A673 (cell line): ENCODE data around the gene NDUFB10. TPM values are rescaled to one million over a fixed set of nuclear protein-coding genes. Genes with fewer than 3 reads are reported as not detected.

Experiments used
- BruUV-seq: library from RNA; stranded (reverse); fragments of 400-500 nt; replicated peaks from 2 replicates; lab custom pipeline; 2021; lab: Mats Ljungman, UMichigan
- CTCF ChIA-PET: fragments of 300-600 bp; sonication (Branson Sonifier 250); formaldehyde crosslinking; loops from one replicate; lab custom pipeline; 2022; ENCODE audit warnings: antibody characterized with exemption; lab: Charles Lee
- POLR2A ChIA-PET: fragments of 300-600 bp; sonication (Branson Sonifier 250); formaldehyde crosslinking; loops from one replicate; lab custom pipeline; 2022; ENCODE audit warnings: antibody characterized with exemption; ENCODE audit not compliant: low non-redundant PET; lab: Charles Lee
- DNase-seq: peaks from one replicate; pipeline ENCODE4 v3.0.0-alpha.2; 2015; ENCODE audit warnings: low spot score
- H3K27ac ChIP-seq: fragments of 200-600 bp; sonication (generic); 2 replicates; pipeline ENCODE4 v1.5.1; 2016; ENCODE audit warnings: mixed run types, low read depth, mild to moderate bottlenecking, mixed read lengths, antibody characterized with exemption, low read length; ENCODE audit not compliant: poor library complexity, severe bottlenecking
- H3K27me3 ChIP-seq: fragments of 200-600 bp; sonication (generic); replicated peaks from 2 replicates; pipeline ENCODE4 v1.6.1; 2017; ENCODE audit warnings: mixed run types, low read depth, mild to moderate bottlenecking, mixed read lengths, antibody characterized with exemption, low read length; ENCODE audit not compliant: insufficient read depth, poor library complexity
- H3K36me3 ChIP-seq: fragments of 200-600 bp; sonication (generic); 2 replicates; pipeline ENCODE4 v1.6.1; 2016; ENCODE audit warnings: mixed run types, mild to moderate bottlenecking, mixed read lengths, antibody characterized with exemption, low read length; ENCODE audit not compliant: insufficient read depth, poor library complexity, severe bottlenecking
- H3K4me1 ChIP-seq: fragments of 200-600 bp; sonication (generic); 2 replicates; pipeline ENCODE4 v1.6.1; 2017; ENCODE audit warnings: mixed run types, mild to moderate bottlenecking, mixed read lengths, antibody characterized with exemption, low read length; ENCODE audit not compliant: insufficient read depth, poor library complexity, severe bottlenecking
- H3K4me3 ChIP-seq: fragments of 200-600 bp; sonication (generic); 2 replicates; pipeline ENCODE4 v1.5.1; 2016; ENCODE audit warnings: low read depth, mixed run types, mild to moderate bottlenecking, mixed read lengths, low read length; ENCODE audit not compliant: poor library complexity, severe bottlenecking
- H3K9me3 ChIP-seq: fragments of 200-600 bp; sonication (generic); 2 replicates; pipeline ENCODE4 v1.6.1; 2016; ENCODE audit warnings: mixed run types, low read depth, mild to moderate bottlenecking, mixed read lengths, antibody characterized with exemption, low read length; ENCODE audit not compliant: poor library complexity, severe bottlenecking
- CTCF ChIP-seq: fragments of 300-800, 200-600 bp; sonication (generic); conservative IDR thresholded peaks from 2 replicates; pipeline ENCODE4 v1.5.1; 2017; ENCODE audit warnings: low read depth, mild to moderate bottlenecking, antibody characterized with exemption, low read length, moderate library complexity, mixed read lengths
- EZH2 ChIP-seq: fragments of 200-600 bp; sonication (generic); IDR thresholded peaks from 2 replicates; pipeline ENCODE4 v1.6.1; 2017; ENCODE audit warnings: borderline replicate concordance, low read depth, mild to moderate bottlenecking, mixed read lengths, antibody characterized with exemption, low read length; ENCODE audit not compliant: poor library complexity, severe bottlenecking
- intact Hi-C: fragments of 100-400 bp; cut with micrococcal nuclease; formaldehyde crosslinking; loops from one replicate; pipeline ENCODE4 v1.10.0; 2022; ENCODE audit not compliant: unreplicated experiment
- total RNA-seq: library from RNA; stranded (reverse); gene quantifications from 2 replicates; pipeline ENCODE4 v1.2.3, GENCODE V29; 2021

Gene NDUFB10
- total RNA-seq, 1 experiment from 2014 or later, result 178 TPM

- peaks cover 18% of the 10 kb centered on the region for H3K36me3 ChIP-seq
- peak overlapping the region; percentile 100 for H3K4me3 ChIP-seq
- no peak for TF ChIP-seq EZH2
- TF ChIP-seq CTCF, result no peak
- intact Hi-C loops, result no loop called here
- DNase-seq, result no peak
- H3K27me3 ChIP-seq, result no peaks in the 10 kb centered on the region
- no peaks in the 10 kb centered on the region for H3K9me3 ChIP-seq
- H3K27ac ChIP-seq, result peak overlapping the region; percentile 94
- peaks cover 5% of the 10 kb centered on the region for H3K4me1 ChIP-seq
- no TSS peak for BruUV-seq
- POLR2A ChIA-PET, result no interaction called here
- CTCF ChIA-PET, result no interaction called here
Observed at GRCh38 chr16:1972490-1972877, 13.1 kb downstream of the NDUFB10 start.

DNA sequence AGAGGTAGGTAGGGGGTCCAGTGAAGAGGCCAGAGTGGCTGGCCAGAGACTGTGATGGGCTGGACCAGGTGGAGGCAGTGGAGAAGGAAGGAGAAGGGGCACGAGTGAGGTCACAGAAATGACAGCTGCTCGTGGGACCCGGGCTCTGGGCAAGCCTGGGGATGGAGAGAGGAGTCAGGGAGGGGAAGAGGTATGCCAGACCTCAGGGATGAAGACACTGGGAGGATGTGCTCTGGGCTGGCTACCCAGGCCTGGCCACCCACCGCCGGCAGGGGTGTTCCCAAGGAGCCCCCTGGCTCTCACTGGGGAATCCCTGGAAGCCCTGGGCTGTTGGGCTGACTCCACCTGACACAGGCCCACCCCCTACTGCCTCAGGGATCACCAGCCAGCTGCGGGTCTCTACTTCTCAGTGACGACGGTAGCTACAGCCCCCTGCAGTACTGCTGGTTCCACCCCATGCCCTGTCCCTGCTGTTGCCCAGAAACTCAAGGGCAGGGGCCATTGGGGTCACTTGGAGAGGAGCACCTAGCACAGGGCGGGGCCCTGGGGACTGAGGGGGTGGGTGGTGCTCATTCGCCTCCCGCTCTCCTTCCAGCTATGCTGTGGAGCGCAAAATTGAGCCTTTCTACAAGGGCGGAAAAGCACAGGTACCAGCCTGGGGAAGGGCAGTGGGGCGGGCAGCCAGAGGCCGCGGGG, 14.3 kb downstream of the NDUFB10 start:
- peak overlapping the region; percentile 100 for H3K4me3 ChIP-seq
- DNase-seq, result no peak
- no peak overlapping the region for H3K27ac ChIP-seq
- intact Hi-C loops, result no loop called here
- POLR2A ChIA-PET, result no interaction called here
- peaks cover 5% of the 10 kb centered on the region for H3K4me1 ChIP-seq
- H3K9me3 ChIP-seq, result no peaks in the 10 kb centered on the region
- TF ChIP-seq CTCF (no peak), EZH2 (no peak)
- no TSS peak for BruUV-seq
- H3K27me3 ChIP-seq, result no peaks in the 10 kb centered on the region
- CTCF ChIA-PET, result no interaction called here
- H3K36me3 ChIP-seq, result peaks cover 27% of the 10 kb centered on the region

- intact Hi-C loops, result no loop called here
- ChIA-PET CTCF (no interaction called here), POLR2A (no interaction called here)
- no peaks in the 10 kb centered on the region for H3K27me3 ChIP-seq
- no TSS peak for BruUV-seq
- no peak overlapping the region for H3K4me3 ChIP-seq
- TF ChIP-seq CTCF (no peak), EZH2 (no peak)
- peaks cover 5% of the 10 kb centered on the region for H3K4me1 ChIP-seq
- H3K9me3 ChIP-seq, result no peaks in the 10 kb centered on the region
- DNase-seq, result no peak
- H3K27ac ChIP-seq, result no peak overlapping the region
- peaks cover 28% of the 10 kb centered on the region for H3K36me3 ChIP-seq
Observed at GRCh38 chr16:1974157-1975070, 15.1 kb downstream of the NDUFB10 start.
